ENCODE data around the gene CADM2. TPM values are rescaled to one million over a fixed set of nuclear protein-coding genes. Genes with fewer than 3 reads are reported as not detected.

The CADM2 gene
- total RNA-seq, 1 experiment from 2014 or later: 0.47 TPM

GRCh38 chr3:85303156-85303555 lies 344.4 kb downstream of the CADM2 start:
- Histone ChIP-seq H3K27ac (ENCODE audit: low read length) (no peak overlapping the region), H3F3A (ENCODE audit: low read length, unreplicated experiment) (no peaks in the 10 kb centered on the region), H2AFZ (ENCODE audit: low read length) (no peak overlapping the region), H4K20me1 (ENCODE audit: low read length) (no peaks in the 10 kb centered on the region), H3K4me2 (ENCODE audit: low read length) (no peak overlapping the region), H3K27me3 (ENCODE audit: low read length) (no peaks in the 10 kb centered on the region), H3K4me1 (ENCODE audit: insufficient read depth, low read length) (no peaks in the 10 kb centered on the region), H3K9me2 (replicated peaks; ENCODE audit: low read length) (no peaks in the 10 kb centered on the region), H3K36me3 (ENCODE audit: low read depth, low read length) (no peaks in the 10 kb centered on the region), H3K79me2 (ENCODE audit: low read length) (no peaks in the 10 kb centered on the region), H3K9ac (ENCODE audit: low read length) (no peak overlapping the region), H3K4me3 (ENCODE audit: low read length) (no peak overlapping the region), H3K9me3 (ENCODE audit: low read length) (no peaks in the 10 kb centered on the region)
- TF ChIP-seq CTCF (conservative IDR thresholded peaks at IDR 0.05; ENCODE audit: low read depth, low read length): no peak
- no peak for TF ChIP-seq EZH2phosphoT487 (IDR thresholded peaks at IDR 0.05; ENCODE audit: borderline replicate concordance, low read length)
- no peak for TF ChIP-seq EZH2 (IDR thresholded peaks at IDR 0.05; ENCODE audit: low read length, unreplicated experiment)
- BruUV-seq (replicated peaks): no TSS peak
- ChIA-PET POLR2A (ENCODE audit: unreplicated experiment) (interaction anchor here (0.7 kb wide), 1 partner anchor 1007 kb away, joined by 3 read pairs; no protein-coding TSS in a partner anchor), CTCF (no interaction called here)
- no peak for DNase-seq
- intact Hi-C loops (cut with micrococcal nuclease): no loop called here
- no peak for ATAC-seq

DNA sequence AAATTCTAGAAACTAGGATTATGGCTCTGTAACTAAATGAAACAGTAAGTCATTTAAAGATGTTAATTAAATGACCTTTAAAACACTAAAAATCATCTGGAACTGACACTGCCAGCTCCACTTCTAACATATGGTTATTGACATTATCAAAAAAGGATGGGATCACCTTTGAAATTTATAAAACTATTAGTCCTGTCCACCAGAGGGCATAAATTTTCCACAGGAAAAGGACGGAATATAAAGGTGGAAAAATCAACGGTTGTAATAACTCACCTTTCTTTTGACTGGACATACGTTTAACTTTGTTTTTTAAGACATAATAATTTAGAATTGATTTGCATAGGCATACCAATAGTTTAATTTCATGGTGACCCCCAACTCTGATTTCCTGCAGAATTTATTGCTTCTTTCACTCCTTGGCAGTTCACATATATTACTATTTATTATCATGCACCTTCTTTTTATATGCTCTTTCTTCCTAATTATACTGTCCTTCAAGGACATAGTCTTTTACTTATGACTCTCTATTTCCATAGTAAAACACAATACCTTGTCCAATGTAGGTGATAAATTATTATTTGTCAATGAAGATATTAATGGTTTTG lies 345.7 kb downstream of the CADM2 start:
- no peaks in the 10 kb centered on the region for H3K9me2 ChIP-seq (replicated peaks; ENCODE audit: low read length)
- POLR2A ChIA-PET (ENCODE audit: unreplicated experiment): no interaction called here
- no peaks in the 10 kb centered on the region for H3K36me3 ChIP-seq (ENCODE audit: low read depth, low read length)
- H3K4me2 ChIP-seq (ENCODE audit: low read length): no peak overlapping the region
- no peaks in the 10 kb centered on the region for H3K4me1 ChIP-seq (ENCODE audit: insufficient read depth, low read length)
- H3K9ac ChIP-seq (ENCODE audit: low read length): no peak overlapping the region
- intact Hi-C loops (cut with micrococcal nuclease): loop anchor here (1.0 to 2.0 kb wide), 6 partner anchors 39 to 498 kb away; no protein-coding TSS in a partner anchor
- CTCF ChIA-PET: interaction anchor here (0.6 to 0.8 kb wide), 2 partner anchors 57 to 268 kb away, joined by 3 read pairs; no protein-coding TSS in a partner anchor
- no peaks in the 10 kb centered on the region for H3F3A ChIP-seq (ENCODE audit: low read length, unreplicated experiment)
- no peak overlapping the region for H3K4me3 ChIP-seq (ENCODE audit: low read length)
- ATAC-seq: peak; percentile 62
- TF ChIP-seq CTCF (conservative IDR thresholded peaks at IDR 0.05; ENCODE audit: low read depth, low read length): peak; percentile 77
- no peak for TF ChIP-seq EZH2 (IDR thresholded peaks at IDR 0.05; ENCODE audit: low read length, unreplicated experiment)
- TF ChIP-seq EZH2phosphoT487 (IDR thresholded peaks at IDR 0.05; ENCODE audit: borderline replicate concordance, low read length): no peak
- H4K20me1 ChIP-seq (ENCODE audit: low read length): no peaks in the 10 kb centered on the region
- no TSS peak for BruUV-seq (replicated peaks)
- H3K9me3 ChIP-seq (ENCODE audit: low read length): no peaks in the 10 kb centered on the region
- DNase-seq: peak; percentile 70
- no peaks in the 10 kb centered on the region for H3K27me3 ChIP-seq (ENCODE audit: low read length)
- H2AFZ ChIP-seq (ENCODE audit: low read length): no peak overlapping the region
- no peak overlapping the region for H3K27ac ChIP-seq (ENCODE audit: low read length)
- H3K79me2 ChIP-seq (ENCODE audit: low read length): no peaks in the 10 kb centered on the region

DNA sequence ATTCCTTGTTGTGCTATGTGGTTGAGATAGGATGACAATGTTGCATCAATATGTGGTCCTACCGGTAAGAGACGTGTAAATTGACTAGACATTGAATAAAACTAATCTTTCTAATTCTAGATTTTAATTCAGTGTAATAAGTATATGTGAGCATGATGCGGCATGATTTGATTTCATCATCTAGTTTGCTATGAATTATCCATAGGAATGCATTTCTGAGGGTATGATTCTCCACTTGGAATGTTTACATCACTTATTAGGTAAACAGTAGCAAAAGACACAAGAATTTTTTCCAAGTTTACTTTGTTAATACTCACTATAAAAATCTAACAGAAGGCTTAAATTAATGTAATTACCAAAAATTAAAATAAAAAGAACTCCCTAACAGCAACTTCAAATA lies 353.5 kb downstream of the CADM2 start:
- no peak overlapping the region for H3K9ac ChIP-seq (ENCODE audit: low read length)
- POLR2A ChIA-PET (ENCODE audit: unreplicated experiment): no interaction called here
- TF ChIP-seq EZH2 (IDR thresholded peaks at IDR 0.05; ENCODE audit: low read length, unreplicated experiment) (no peak), CTCF (conservative IDR thresholded peaks at IDR 0.05; ENCODE audit: low read depth, low read length) (no peak), EZH2phosphoT487 (IDR thresholded peaks at IDR 0.05; ENCODE audit: borderline replicate concordance, low read length) (no peak)
- intact Hi-C loops (cut with micrococcal nuclease): no loop called here
- BruUV-seq (replicated peaks): no TSS peak
- H3K4me3 ChIP-seq (ENCODE audit: low read length): no peak overlapping the region
- no peaks in the 10 kb centered on the region for H4K20me1 ChIP-seq (ENCODE audit: low read length)
- no peaks in the 10 kb centered on the region for H3K9me3 ChIP-seq (ENCODE audit: low read length)
- peak; percentile 42 for DNase-seq
- no peaks in the 10 kb centered on the region for H3K9me2 ChIP-seq (replicated peaks; ENCODE audit: low read length)
- ATAC-seq: no peak
- no peak overlapping the region for H2AFZ ChIP-seq (ENCODE audit: low read length)
- no peaks in the 10 kb centered on the region for H3K79me2 ChIP-seq (ENCODE audit: low read length)
- CTCF ChIA-PET: no interaction called here
- H3K27me3 ChIP-seq (ENCODE audit: low read length): no peaks in the 10 kb centered on the region
- H3K4me2 ChIP-seq (ENCODE audit: low read length): no peak overlapping the region
- no peaks in the 10 kb centered on the region for H3K4me1 ChIP-seq (ENCODE audit: insufficient read depth, low read length)
- no peaks in the 10 kb centered on the region for H3F3A ChIP-seq (ENCODE audit: low read length, unreplicated experiment)
- no peak overlapping the region for H3K27ac ChIP-seq (ENCODE audit: low read length)
- no peaks in the 10 kb centered on the region for H3K36me3 ChIP-seq (ENCODE audit: low read depth, low read length)
